Right cardiac atrium (tissue), 5 donors: Measurements from ENCODE around the gene G6PC1. TPM values are rescaled to one million over a fixed set of nuclear protein-coding genes. Genes with fewer than 3 reads are reported as not detected.
"Not testable (repeated sequence)": the region's sequence is repeated elsewhere in the genome, so short reads cannot be mapped to it uniquely, and the experiment has no call there.

Experiments used
- ATAC-seq, 2 donors: fragments of 200-7000 bp; cut with Tn5 transposase; one replicate each; pipeline versions ENCODE4 v1.8.0 to v1.9.1; 2020; ENCODE audit warnings: moderate library complexity in 2 of 2, mild to moderate bottlenecking in 1 of 2
- DNase-seq, 3 donors: peaks; one replicate each; pipeline ENCODE4 v3.0.0-alpha.2; 2020
- H3K27ac ChIP-seq: one replicate; pipeline ENCODE4 v1.5.1; 2013; ENCODE audit warnings: mild to moderate bottlenecking, low read length, control low read depth, moderate library complexity
- H3K27me3 ChIP-seq: one replicate; pipeline ENCODE4 v1.6.1; 2013; ENCODE audit not compliant: control insufficient read depth, insufficient read depth
- H3K4me1 ChIP-seq: one replicate; pipeline ENCODE4 v1.6.1; 2013; ENCODE audit warnings: low read length; ENCODE audit not compliant: control insufficient read depth, insufficient read depth
- H3K4me3 ChIP-seq: one replicate; pipeline ENCODE4 v1.5.1; 2013; ENCODE audit warnings: low read length, control low read depth
- H3K9me3 ChIP-seq: one replicate; pipeline ENCODE4 v1.6.1; 2013; ENCODE audit warnings: low read length; ENCODE audit not compliant: control insufficient read depth
- WGBS: extraction: QIAGEN DNeasy Blood & Tissue Kit; methylation state at CpG from one replicate; pipeline ENCODE4 v1.1.7; 2013; 5-methylcytosine and 5-hydroxymethylcytosine counted together
- intact Hi-C, 4 donors: fragments of 100-400 bp; cut with DNase I; formaldehyde crosslinking; loops; one replicate each; pipeline versions ENCODE4 v1.11.0 to v1.14.0; 2022 to 2023
- polyA plus RNA-seq: library from polyadenylated mRNA; stranded (reverse); fragments of 200-250 nt; gene quantifications from one replicate; pipeline ENCODE4 v1.2.3, GENCODE V29; 2013
- total RNA-seq, 4 donors: library from RNA; stranded (reverse); fragmentation: NEBNext Ultra II Directional; extraction: Animal tissue kit (Norgen Biotek cat#: 25700); gene quantifications; one replicate each; pipeline ENCODE4 v1.2.1, GENCODE V29; 2021
- donor health status: healthy with polysubstance abuse.
- donor health status: DM: no; HTN: yes; CAD: no.
- donor health status: DM: no; HTN: no; CAD: no.
- donor health status: DM: no; HTN: yes; CAD: no; lungs with severe emphysema.
- donor health status: DM: yes; HTN: yes; CAD: no.

Gene G6PC1
- total and polyA plus RNA-seq, 5 donors: not detected

DNA sequence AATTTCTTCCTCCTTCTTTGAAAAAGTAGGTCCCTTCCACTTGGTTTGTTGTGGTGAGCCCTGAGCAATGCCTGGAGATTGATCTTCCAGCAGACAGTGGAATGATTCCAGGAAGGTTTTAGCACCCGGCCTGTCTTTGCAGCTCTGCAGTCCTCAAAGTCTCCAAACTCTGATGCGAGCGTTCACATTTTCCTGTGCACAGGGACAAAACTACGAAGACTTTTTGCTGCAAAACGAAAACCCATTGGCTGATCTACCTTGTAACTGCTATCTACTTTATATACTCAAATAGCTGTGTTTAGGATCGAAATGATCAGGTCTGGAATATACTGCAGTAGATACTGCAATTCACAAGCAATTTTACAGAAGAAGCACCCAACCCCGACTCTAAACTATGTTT is 21.7 kb downstream of the G6PC1 start:
- Histone ChIP-seq H3K4me3 (no peak overlapping the region), H3K27ac (no peak overlapping the region), H3K27me3 (no peaks in the 10 kb centered on the region), H3K9me3 (no peaks in the 10 kb centered on the region), H3K4me1 (peaks cover 2% of the 10 kb centered on the region)
- intact Hi-C loops: no loop called here
- WGBS: 43% methylated on average over 7 of the region's 7 CpGs
- no peak for ATAC-seq
- DNase-seq: no peak

DNA sequence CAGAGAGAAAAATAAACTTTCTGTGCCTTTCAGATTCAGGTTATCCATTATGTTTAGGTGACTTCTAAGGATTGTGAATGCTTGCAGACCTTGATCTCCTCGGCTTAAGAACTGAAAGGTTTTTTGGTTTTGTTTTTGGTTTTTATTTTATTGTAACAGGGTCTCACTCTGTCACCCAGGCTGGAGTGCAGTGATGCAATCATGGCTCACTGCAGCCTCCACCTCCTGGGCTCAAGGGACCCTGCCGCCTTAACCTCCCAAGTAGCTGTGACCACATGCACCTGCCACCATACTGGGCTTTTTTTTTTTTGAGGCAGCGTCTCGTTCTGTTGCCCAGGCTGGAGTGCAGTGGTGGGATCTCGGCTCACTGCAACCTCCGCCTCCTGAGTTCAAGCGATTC is 22.9 kb downstream of the G6PC1 start:
- intact Hi-C loops, H3K4me3 ChIP-seq, H3K4me1 ChIP-seq, H3K27ac ChIP-seq, H3K27me3 ChIP-seq, H3K9me3 ChIP-seq, ATAC-seq, DNase-seq: not testable (repeated sequence)
- 95% methylated on average over 7 of the region's 7 CpGs for WGBS

DNA sequence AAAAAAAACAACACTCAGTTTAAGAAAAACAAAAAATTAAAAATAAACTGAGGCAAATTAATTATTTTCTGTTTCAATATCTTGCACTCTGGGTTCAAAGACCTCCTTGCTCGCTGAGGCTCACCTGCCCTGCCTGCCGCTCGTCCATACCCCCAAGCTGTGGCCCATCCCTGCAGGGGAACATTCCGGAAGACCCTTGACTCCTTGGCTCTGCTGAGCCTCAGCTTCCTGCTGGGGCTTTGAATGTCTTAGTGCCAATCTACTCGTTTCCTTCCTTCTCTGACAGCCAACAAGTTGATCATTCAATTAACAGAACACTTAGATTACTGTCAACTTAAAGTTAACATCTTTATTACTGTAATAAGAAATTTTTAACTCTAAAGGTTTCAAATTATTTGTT is 24.3 kb downstream of the G6PC1 start:
- 50% methylated on average over 5 of the region's 5 CpGs for WGBS
- Histone ChIP-seq H3K9me3 (no peaks in the 10 kb centered on the region), H3K27me3 (no peaks in the 10 kb centered on the region), H3K4me3 (no peak overlapping the region), H3K4me1 (peaks cover 5% of the 10 kb centered on the region), H3K27ac (no peak overlapping the region)
- no peak for DNase-seq
- intact Hi-C loops: loop anchor here in 1 of 4 donors (5.0 kb wide), 1 partner anchor 33 kb away; no protein-coding TSS in a partner anchor
- ATAC-seq: no peak

DNA sequence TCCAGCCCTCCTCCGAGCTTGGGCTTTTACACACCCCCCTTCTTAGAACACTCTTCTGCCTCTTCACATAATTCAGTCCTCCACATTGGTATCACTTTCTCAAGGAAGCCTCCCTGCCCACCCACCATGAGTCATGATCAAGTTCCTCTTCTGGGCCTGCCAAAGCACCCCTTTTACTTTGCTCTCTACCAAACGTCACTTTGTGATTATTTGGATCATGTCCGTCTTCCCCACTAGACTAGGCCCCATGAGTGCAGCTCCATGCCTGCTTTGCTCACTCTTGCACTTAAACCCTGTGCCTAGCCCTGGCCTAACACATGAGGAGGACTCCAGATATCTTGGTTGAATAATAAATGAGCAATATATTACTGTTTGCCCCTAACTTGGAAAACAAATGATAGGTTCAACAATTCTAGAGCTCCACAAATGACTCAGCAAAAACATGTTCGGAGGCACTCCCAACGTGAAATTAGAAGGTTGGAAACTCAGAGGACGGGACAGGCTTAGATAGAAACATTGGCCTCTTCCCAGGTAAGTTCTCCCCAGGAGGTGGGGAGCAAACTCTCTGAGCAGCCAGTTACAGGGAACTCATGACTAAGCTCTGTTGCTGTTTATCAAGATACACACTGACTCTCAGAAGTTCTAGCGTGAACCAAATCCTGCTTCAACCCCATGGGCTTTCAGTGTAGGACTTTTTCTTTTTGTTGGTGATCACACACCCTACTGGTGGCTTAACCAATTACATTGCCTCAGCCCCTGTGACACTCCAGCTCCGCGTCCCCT is 28.3 kb downstream of the G6PC1 start:
- Histone ChIP-seq H3K4me1 (peaks cover 3% of the 10 kb centered on the region), H3K9me3 (no peaks in the 10 kb centered on the region), H3K4me3 (no peak overlapping the region), H3K27me3 (no peaks in the 10 kb centered on the region), H3K27ac (peak overlapping the region; percentile 85)
- ATAC-seq (peak; percentile 93 to 94), DNase-seq (peak in 1 of 3 donors; percentile 28)
- intact Hi-C loops: loop anchor here in 2 of 4 donors (2.0 to 5.0 kb wide), 2 partner anchors 37 to 84 kb away; partner anchors contain the start of gene AOC2 (in 1 of the 2)
- 29% methylated on average over 9 of the region's 9 CpGs for WGBS

DNA sequence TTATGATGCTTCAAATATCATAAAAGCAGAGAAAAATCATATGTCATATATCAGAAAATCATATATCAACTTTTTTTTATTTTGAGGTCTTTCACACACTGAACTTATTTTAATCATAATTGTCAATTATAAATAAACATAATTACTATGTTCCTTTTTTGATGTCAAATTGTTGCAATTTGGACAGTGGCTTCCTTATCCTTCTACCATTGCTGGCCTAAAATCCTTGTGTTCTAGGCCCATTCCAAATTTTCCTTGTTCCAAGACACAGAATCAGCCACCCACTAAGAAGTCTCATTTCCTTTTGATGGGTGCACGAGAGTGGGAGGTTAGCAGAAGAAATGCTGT is 28.9 kb downstream of the G6PC1 start:
- intact Hi-C loops: loop anchor here in 2 of 4 donors (2.0 to 5.0 kb wide), 2 partner anchors 37 to 85 kb away; partner anchors contain the start of gene AOC2 (in 1 of the 2)
- Histone ChIP-seq H3K9me3 (no peaks in the 10 kb centered on the region), H3K27me3 (no peaks in the 10 kb centered on the region), H3K4me3 (no peak overlapping the region), H3K27ac (no peak overlapping the region), H3K4me1 (peaks cover 3% of the 10 kb centered on the region)
- no peak for ATAC-seq
- no peak for DNase-seq
- WGBS: 75% methylated on average over 1 of the region's 1 CpG

DNA sequence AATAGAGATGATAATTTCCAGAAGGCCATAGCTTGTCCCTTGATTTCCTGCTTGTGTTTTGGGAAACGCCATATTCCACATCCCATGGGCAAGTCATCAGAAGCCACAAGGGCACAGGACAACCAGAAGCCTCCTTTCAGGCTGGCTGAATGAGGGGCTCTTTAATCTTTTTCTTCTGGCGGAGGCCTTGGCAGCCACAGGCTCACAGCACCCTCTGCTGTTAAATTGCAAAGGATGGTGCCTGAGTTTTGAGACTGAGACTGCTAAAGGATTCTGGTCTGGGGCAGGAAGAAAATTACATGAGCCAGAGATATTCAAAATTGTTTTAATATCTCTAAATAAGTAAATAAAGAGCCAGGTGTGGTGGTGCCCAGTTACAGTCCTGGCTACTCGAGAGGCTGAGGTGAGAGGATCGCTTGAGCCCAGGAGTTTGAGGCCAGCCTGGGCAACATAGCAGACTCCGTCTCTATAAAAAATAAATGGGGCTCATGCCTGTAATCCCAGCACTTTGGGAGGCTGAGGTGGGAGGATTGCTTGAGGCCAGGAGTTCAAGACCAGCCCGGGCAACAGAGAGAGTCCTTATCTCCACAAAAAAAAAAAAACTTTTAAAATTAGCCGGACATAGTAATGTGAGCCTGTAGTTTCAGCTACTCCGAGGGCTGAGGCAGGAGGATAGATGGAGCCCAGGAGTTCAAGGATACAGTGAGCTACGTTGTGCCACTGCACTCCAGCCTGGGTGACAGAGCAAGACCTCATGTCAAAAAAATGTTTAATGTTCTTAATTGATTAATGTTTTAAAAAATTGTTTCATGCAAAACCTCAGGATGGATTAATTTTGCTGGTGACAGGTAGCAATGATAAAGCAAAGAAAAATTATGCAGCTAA is 37.4 kb downstream of the G6PC1 start:
- no peak overlapping the region for H3K27ac ChIP-seq
- 33% methylated on average over 9 of the region's 9 CpGs for WGBS
- intact Hi-C loops: loop anchor here (2.0 to 10.0 kb wide), 3 partner anchors 95 to 213 kb away; partner anchors contain the start of gene AOC2 (in 1 of the 4)
- no peak overlapping the region for H3K4me3 ChIP-seq
- ATAC-seq (peak; percentile 68 to 76), DNase-seq (peak in 2 of 3 donors; percentile 28 to 57)
- H3K4me1 ChIP-seq: no peaks in the 10 kb centered on the region
- H3K27me3 ChIP-seq: no peaks in the 10 kb centered on the region
- no peaks in the 10 kb centered on the region for H3K9me3 ChIP-seq

GRCh38 chr17:42944211-42944610 is 43.6 kb downstream of the G6PC1 start:
- intact Hi-C loops: no loop called here
- H3K27ac ChIP-seq: no peak overlapping the region
- 49% methylated on average over 3 of the region's 3 CpGs for WGBS

GRCh38 chr17:42946812-42947211 is 46.2 kb downstream of the G6PC1 start:
- H3K4me3 ChIP-seq: no peak overlapping the region
- H3K9me3 ChIP-seq: no peaks in the 10 kb centered on the region
- H3K27ac ChIP-seq: no peak overlapping the region
- H3K4me1 ChIP-seq: no peaks in the 10 kb centered on the region
- H3K27me3 ChIP-seq: no peaks in the 10 kb centered on the region
- ATAC-seq (no peak), DNase-seq (no peak)
- 88% methylated on average over 1 of the region's 1 CpG for WGBS
- intact Hi-C loops: no loop called here

More at GRCh38 chr17:42944211-42944610, 43.6 kb downstream of the G6PC1 start:
- ATAC-seq (no peak), DNase-seq (no peak)
- Histone ChIP-seq H3K9me3 (no peaks in the 10 kb centered on the region), H3K4me3 (no peak overlapping the region), H3K27me3 (no peaks in the 10 kb centered on the region), H3K4me1 (no peaks in the 10 kb centered on the region)

DNA sequence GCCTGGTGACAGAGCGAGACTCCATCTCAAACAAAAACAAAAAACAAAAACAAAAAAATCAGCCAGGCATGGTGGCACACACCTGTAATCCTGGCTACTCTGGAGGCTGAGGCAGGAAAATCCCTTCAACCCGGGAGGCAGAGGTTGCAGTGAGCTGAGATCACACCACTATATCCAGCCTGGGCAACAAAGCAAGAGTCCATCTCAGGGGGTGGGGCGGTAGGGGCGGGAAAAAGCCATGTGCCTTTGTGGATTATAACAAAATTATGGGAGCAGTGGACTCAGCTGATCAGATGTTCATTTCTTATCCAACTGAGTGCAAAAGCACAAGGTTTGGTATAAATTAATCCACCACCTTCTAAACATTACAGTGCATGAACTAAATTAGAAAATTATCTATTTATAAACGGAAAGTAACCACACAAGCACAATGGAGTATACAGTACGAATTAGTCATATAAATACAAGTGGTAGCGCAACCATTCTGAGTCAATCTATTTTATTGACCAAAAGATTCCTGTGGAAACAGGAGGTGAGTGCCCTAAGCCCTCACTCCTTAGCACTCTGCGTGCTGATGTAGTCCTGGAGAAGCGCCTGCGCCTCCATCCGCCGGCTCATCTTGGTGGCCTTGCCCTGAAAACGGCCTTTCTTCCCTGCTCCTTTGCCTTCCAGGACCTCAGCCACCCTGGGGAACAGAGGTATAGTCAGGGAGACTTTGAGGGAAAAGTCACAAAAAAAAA is 49.6 kb downstream of the G6PC1 start:
- Histone ChIP-seq H3K27me3 (no peaks in the 10 kb centered on the region), H3K4me1 (no peaks in the 10 kb centered on the region), H3K27ac (no peak overlapping the region), H3K4me3 (no peak overlapping the region), H3K9me3 (no peaks in the 10 kb centered on the region)
- WGBS: 91% methylated on average over 13 of the region's 13 CpGs
- no peak for DNase-seq
- intact Hi-C loops: no loop called here
- ATAC-seq: no peak
